Inflammatory macrophage (primary cell): ENCODE results near the gene RPS6KA5.

Experiments
- DNase-seq, 2 donors: peaks; one replicate each; pipeline ENCODE4 v3.0.0-alpha.2; 2020 to 2022

Gene RPS6KA5

DNA sequence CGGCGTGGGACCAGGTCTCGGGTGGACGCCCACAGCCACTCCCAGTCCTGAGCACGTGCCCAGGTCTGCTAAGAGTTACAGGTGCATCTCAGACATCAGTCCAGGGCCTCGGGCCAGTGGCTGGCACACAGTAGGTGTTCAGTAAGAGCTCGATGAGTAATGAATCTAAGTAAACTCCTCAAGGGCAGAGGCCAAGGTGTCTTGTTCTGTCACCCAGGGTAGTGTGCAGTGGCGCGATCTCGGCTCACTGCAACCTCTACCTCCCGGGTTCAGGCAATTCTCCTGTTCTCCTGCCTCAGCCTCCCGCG, 255.4 kb downstream of the RPS6KA5 start:
- DNase-seq, result no peak

DNA sequence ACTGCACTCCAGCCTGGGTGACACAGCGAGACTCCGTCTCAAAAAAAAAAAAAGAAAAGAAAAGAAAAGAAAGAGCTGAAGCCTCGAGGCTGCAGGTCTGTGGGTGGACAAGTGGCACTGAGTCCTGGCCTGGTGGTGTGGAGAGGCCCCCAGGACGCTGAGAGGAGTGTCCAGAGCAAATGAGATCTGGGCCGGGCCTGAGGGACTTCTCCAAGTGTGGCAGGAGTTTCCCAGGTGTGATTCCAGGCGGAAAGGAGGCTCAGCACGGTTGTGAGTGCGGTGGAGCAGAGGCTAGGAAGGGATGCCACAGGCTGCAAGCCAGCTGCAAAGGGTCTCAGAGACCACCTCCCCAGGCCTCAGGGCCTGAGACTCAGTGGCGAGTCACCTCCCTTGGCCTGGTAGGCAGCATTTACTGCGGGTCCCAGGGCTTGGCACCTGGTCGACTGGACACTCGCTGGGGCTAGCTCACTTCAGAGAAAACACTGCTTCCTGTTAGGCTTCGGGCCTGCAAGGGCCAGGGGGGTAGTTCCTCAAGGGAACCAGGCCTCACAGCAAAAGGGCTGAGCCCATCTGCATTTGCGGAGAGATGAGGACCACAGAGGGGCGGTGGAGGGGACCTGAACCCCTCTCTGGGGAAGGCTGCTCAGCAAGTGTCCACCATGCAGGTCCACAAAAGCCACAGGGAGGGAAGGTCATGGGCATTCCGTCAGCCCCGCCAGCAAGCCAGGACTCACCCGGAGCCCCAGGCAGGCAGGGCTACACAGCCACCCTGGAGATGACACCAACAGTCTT, 256.0 kb downstream of the RPS6KA5 start:
- DNase-seq, result no peak

DNA sequence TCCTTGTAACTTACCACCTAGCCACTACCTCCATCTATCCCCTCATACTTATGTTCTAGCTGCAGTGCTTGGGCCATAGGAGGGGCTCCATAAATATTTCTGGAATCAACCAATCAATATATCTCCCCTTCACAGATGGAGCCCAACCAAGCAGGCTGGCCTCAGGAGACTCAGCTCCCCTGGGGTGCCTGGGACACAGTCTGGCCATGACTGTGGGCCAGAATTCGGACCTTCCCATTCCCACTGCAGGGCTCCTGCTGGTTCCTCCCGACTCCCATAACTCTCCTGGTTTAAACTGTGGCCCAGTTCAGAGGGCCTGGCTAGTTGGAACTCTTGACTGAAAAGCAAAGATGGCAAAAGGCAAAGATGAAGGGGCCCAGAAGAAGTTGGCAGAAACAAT, 257.2 kb downstream of the RPS6KA5 start:
- no peak for DNase-seq

DNA sequence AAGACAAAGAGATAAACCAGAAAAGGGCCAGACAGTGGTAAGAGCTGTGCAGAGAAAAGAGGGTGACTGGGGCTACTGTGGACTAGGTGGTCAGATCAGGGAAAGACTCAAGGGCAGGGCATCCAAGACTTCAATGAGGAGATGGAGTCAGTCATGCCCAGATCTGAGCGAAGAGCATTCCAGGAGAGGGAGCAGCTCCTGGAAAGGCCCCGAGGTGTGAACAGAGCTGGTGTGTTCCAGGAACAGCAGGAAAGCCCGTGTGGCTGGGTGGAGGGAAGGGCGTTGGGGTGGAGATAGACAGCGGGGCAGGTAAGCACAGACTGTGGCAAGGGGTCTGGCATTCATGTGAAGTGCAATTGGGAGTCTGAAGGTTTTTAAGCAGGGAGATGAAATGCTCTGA, 261.0 kb downstream of the RPS6KA5 start:
- no peak for DNase-seq

DNA sequence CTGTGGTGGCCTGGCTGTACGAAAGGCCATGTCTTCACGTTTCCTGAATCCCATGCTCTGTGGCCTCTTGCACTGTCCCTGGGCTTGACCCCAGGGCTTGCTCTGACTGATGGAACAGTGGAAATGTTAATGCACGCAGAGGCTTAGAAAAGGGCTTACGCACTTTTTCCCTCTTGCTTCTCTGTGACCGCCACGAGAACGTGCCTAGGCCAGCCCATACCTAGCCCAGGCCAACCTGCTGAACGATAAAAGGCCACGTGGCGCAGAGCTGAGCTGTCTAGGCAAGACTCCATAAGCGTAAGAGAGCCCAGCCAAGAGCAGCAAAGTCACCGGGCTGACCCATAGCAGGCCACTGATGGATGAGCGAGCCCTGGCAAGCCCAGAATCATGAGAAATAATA, 262.5 kb downstream of the RPS6KA5 start:
- DNase-seq, result no peak
